GM11168 (cell line): ENCODE measurements around the gene PIK3R1.

Source experiments
- in situ Hi-C: fragments of 300-500 bp; cut with MboI; formaldehyde crosslinking; loops from one replicate; pipeline ENCODE4 v1.12.0; 2022; ENCODE audit warnings: low sequenced_read_pairs; ENCODE audit not compliant: unreplicated experiment

Gene PIK3R1

DNA sequence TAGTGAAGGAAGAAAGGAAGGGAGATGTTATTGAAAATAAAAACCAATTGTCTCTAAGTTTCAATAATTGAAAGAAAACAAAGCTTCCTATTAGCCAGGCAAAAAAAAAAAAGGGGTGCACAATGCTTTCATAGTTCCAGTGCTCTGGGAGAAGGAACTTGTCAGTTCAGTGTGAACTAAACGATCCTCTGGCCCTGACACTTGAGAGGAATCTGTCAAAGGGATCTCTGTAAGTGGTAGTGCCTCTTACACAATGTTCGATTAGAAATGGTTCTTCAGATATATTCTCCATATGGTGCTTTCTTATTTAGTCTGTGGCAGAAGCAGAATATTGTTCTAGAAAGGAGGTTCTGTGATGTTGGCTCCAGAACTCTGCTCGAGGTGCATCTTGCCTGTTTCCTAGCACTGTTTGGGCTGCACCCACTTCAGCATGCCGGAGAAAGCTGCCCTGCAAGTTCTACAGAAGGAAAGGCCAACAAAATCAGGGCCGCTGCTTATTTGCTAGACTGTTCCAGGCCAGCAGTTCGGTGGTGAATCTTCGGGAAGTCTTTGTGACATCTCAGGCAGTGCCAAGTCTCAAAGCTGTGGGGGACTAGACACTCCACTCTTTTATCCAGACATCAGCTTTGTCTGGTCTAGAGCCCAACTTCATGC, 90.9 kb downstream of the PIK3R1 start:
- in situ Hi-C loops, result no loop called here

DNA sequence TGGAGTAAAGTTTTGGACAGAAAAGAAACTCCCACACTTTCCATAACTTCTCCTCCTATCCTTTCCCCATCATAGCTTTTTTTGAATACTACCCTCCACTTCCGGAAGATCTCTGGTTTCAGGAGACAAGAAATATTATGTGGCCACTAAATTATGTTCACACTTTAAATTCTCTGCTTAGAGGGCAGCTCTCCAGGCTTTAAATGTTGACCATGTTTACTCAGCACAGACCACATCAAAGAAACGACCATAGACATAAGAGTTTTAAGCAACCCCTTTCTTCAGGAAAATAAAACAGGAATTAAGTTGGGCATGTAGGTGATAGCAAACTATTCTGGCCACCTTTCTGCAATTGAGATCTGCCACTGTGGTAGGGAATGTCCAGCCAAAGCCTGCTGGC, 97.8 kb downstream of the PIK3R1 start:
- in situ Hi-C loops, result no loop called here

DNA sequence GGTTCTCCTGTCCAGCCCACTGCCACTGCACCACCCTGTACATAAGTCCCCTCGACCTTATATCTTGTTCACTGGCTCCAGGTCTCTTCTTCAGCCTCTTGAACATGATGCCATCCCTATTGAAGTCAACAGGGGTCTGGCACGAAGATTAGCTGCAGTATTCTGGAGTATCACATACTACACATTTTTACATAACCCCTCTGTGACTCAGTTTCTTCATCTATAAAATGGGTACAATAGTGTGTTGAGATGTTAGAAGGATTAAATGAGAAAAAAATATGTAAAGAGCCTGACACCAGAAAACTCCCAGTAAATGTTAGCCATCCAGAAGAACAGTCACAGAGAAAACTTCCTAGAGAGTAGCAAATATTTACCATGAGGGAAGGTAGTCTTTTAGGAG, 98.9 kb downstream of the PIK3R1 start:
- in situ Hi-C loops, result no loop called here

DNA sequence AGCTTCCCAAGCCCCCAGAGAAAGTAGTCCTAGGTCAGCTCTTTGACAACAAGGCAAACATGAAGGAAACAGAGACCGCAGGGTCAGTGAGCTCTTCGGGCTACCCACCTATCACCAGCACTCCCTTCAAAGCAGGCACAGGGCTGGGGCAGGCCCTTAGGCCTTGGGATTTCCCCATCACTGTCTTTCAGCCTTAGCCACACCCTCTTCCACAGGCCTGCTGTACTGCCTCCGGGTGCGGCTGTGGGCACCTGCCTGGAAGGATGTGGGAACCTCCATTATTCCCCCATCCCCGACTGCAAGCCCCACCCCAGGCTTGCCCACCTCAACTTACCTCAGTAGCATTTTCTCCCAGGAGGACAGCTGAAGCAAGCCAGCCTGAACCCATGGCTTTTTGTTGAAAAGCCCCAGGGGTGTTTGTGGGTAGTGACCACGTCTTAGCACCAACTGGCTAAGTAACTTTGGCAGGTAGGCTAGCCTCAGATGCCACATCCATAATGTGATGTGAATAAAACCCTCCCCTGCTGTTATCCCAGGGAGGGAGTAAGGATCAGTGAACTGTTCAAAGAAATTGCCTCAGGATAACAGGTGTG, 100.2 kb downstream of the PIK3R1 start:
- in situ Hi-C loops, result no loop called here

DNA sequence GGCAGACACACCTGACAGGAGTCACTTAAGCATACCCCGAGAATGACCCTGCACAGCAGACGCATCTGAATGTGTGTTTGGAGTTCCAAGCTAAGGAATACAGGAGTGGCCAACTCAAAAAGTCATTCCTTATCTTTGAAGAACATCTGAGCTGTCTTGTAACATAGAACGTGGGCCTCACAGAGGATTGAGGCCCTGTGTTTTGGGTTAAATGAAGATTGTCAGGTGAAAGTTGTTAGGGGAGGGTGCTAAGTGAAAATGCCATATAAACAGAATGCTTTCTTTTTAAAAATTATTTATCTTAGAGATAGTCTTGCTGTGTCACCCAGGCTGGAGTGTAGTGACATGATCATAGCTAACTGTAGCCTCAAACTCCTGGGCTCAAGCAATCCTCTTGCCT, 100.9 kb downstream of the PIK3R1 start:
- in situ Hi-C loops, result no loop called here

DNA sequence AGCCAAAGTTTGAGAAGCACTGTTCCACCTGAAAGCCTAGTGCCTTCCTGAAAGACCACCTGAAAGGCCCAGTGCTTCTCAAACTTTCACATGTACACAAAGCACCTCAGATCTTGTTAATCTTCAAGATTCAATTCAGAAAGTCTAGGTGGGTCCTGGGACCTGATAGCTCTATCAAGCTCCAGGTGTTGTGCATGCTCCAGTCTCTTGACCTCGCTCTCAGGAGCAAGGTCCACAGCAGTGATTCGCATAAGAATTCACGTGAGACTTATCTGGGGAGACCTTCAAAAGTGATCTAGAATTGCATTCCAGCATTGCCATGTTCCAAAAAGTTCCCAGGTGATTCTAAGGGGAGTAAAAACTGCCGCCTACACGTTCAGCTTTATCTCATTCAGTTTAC, 102.1 kb downstream of the PIK3R1 start:
- in situ Hi-C loops, result no loop called here

DNA sequence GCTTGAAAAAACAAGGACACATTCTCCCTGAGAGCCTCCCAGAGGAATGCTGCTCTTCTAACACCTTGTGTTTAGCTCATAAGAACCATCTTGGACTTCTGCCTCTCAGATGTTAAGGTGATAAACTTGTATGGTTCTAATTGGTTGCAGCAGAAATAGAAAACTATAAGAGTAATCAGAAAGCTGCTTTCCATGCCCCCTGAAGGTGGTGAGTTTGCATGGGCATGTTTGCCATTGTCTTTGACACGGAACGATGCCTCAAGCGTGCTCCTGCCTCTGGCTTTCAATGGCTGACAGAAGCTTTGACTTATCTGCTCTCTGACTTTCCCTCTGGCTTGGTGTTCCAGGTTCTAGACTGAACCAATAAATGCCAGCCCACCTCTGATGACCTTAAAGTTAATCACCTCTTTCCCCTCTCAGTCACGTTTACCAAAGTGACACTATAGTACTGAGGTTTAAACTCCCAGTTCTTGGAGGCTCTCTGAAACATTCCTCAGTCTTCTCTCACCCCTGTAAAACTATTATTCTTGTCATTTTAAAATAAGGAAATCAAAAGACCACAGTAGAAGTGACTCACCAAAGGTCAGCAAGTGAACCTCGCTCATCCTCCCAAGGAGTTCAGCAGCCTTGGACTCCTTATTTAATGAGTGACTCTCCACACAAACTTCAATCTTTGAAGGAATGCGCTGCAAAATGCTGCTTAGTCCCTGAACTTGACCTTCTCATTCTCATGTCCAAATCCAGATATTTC, 103.6 kb downstream of the PIK3R1 start:
- in situ Hi-C loops, result no loop called here

DNA sequence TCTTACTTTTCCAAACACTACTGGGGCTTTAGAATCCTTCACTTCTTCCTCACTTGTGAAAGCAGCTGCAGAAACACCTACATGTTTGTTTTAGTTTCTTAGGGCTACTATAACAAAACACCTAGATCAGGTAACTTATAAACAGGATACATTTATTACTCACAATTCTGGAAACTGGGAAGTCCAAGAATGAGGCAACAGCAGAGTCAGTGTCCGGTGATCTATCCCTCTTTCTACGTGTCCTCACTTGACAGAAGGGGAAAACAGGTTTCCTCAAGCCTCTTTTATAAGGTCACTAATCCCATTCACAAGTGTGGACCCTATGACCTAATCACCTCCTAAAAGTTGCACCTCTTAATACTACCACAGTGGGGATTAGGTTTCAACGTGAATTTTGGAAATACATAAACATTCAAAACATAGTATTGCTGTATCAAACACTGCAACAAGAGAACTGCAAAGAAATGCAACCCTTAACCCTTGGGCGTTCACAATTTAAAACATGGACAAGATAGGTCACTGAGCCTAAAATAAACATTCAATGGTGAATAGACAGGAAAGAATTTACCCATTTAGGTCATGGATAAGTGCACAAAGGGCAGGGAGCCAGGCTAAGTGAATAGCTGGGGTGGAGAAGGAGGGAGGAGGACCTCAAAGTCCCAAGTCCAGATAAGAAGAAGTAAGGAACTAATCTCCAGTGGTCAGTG, 104.3 kb downstream of the PIK3R1 start:
- in situ Hi-C loops, result no loop called here

DNA sequence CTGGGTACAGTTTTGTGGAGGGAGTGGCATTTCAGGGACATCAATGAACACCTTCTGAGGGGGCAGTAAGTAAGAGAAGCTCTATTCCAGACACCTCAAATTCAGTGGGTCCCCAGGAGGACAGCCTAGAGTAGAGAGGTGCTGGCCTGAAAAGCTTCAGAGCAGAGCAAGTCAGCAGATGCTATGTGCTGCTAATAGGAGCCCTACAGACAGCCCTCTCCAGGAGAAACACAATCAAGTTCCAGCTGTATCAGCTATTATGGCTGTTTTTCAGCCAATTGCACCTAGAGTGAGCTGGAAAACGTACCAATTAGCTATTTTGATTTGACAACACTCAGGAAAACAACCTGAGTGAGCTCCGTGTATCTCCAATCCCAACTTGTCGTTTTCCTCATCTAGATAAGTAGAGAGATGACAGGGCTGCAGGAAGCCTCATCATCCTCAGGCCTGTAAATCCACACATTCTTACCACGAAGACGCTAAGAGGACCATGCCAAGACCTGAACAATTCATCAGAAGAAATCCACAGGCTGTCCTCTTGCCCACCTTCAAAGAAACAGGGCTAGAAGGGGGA, 104.9 kb downstream of the PIK3R1 start:
- in situ Hi-C loops, result no loop called here

DNA sequence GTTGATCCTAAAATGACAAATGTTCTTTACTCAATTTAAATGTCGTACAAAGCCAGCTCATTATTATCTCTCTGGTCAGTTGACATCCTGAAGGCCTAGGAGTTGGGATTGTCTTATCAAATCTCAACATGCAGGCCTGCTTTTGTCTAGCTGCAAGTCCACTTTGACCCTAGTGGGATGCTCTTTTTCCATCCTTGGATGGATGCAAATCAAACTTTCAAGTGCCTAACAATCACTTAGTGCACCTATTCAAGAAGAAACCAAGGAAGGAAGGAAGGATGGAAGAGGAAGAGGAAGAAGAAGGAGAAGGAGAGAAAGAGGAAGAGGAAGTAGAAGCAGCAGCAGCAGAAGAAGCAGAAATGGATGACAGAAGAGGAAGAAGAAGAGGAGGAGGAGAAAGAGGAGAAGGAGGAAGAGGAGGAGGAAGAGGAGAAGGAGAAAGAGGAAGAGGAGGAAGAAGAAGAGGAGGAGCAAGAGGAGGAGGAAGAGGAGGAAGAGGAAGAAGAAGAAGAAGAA, 109.6 kb downstream of the PIK3R1 start:
- in situ Hi-C loops, result no loop called here

DNA sequence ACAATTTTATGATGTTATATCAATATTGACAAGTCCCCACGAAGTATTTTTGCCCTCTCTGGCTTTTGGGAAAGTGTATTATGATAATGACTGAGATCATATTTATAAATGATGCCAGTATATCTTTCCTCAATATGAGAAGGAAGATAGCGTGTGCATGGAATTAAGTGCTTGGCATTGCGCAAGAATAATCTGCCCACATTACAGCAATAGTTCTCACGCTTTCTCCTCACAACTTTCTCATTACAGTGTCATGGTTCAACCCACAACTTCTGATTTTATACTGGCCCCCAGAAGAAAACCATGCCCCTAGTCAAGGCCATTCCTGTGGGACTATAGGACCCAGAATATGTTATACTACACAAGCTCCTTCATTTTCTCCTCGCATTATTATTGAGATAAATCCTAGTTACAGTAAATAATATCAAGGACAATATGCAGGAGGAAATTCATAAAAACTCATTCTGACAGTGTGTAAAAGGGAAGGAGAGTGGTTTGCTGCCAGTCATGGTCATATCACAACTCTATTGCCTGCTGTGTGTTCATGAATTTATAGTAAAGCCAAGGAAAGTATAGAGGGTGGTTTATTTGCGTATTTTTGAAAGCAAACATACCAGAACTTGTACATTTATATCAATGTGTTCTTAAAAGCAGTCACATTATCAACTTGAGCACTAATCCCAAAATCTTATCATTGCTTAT, 114.1 kb downstream of the PIK3R1 start:
- in situ Hi-C loops, result no loop called here

DNA sequence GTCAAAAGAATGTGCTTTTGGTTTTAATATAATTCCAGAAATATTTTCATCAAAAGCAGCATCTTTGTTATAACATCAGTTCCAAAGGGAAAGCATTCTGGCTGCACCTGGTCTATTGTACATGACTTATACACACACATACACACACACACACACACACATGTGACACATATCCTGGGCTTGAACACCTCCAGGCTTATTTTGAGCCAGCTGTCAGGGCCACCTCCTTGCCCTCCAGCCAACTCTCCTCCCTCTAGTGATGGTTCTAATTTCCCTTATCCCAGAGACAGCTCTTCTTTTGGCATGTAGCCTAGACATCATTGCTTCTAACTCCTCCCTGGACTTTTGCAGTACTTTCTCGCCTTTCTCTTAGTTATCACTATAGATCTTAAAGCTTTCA, 115.0 kb downstream of the PIK3R1 start:
- in situ Hi-C loops, result no loop called here

DNA sequence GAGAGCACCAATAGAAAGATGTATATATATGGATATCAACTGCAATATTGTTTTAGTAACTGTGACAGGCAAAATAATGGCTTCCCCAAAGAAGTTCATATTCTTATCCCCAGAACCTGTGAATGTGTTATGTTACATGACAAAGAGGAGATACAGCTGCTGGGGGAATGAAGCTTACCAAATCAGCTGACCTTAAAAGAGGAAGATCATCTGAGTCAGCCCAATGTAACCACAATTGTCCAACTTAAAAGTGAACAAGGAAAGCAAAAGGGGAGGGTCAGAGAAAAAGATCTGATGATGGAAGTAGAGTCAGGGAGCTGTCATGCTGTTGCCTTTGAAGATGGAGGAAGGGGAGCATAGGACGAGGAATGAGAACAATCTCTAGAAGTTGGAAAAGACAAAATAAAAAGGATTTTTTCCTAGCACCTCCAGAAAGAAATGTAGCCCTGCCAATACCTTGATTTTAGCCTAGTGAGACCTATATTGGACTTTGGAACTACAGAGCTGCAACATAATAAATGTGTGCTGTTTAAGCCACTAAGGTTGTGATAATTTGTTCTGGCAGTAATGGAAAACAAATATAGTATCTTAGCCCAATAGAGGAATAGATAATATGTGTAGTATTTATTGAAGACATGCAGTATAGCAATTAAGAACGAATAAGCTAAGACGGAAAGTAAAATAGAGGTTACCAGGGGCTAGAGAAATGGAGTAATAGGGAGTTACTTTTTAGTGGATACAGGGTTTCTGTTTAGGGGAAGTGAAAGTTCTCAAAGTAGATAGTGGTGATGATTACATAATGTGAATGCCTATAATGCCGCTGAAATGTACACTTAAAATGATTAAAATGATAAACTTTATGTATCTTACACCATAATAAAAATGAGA, 115.9 kb downstream of the PIK3R1 start:
- in situ Hi-C loops, result no loop called here

DNA sequence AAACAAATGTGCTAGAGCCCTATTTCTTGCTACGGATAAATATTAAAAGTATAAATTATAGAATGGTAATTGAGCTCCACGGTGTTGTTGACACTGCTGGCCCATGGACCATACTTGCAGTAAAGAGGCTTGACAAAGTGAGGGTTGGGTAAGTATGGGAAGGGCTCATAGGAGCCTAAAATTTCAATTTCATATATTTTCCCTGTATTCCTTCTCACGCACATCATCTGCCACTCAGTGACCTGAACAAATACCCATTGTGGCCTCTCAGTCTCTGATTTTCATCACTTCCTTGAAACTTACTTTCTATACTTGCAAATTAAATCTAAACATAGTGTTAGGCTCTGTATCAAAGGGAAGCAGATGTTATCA, 116.5 kb downstream of the PIK3R1 start:
- in situ Hi-C loops, result no loop called here

DNA sequence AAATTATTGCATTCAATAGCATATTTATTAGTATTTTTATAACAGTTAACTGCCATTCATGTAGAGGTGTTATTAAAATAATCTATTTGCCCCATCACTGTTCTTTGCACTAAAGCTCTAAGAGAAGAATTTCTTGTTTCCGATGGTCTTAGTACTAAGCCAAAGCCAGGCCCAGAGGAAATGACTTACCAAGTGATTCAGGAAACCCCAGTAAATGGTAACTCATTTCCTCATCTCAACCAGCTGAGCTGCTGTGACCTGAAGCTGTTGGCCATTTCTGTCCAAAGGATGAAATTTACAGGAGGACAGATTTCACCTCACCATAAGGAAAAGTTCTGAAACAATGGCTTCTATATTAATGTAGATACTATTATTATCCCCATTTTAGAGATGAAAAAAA, 117.0 kb downstream of the PIK3R1 start:
- in situ Hi-C loops, result no loop called here

DNA sequence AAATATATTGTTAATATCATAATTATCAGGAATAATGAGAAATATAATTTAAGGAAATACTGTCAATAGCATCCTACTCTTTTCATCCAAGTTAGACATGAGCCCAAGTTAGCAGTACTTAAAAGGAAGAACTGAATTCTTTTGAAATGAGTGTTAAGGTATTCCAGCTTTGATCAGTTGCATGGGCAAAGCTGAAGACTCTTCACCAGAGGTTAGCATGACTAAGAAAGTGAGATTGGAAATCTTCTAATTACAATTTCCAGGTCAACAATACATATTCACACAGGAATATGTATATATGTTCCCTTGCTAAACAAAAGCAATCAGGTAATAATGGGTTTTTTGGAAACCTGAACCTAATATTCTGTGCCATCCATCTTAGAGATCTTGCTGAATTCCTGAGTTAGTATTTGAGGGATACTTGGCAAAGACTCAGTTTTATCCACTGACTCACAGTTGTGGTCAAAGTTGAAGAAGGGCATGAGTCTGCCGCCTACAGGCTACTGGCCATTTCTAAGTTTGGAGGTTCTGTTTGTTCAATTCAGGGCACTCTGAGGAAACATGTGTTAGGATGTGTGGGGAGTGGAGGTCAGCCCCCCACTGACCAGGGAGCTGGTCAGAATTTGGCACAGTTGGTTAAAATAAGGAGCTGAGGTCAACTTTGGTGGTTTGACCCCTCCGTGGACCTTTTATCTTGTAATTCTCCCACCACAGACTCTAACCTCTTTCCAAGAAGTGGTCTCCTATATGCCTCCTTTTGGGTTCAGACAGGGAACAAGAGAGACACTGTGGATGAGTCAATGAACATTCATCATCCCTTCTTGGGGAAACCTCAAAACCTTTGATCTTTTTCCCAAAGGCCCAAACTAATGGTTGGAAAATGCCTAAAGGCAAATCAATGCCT, 118.3 kb downstream of the PIK3R1 start:
- in situ Hi-C loops, result no loop called here

DNA sequence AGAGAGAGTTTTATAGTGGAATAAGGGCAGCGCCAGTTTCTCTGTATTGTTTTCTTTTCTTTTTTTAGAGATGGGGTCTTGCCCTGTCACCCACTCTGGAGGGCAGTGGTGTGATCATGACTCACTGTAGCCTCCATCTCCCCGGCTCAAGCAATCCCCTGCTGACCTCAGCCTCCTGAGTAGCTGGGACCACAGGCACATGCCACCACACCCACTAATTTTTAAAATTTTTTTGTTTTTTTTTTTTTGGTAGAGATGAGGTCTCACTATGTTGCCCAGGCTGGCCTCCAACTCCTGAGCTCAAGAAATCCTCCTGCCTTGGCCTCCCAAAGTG, 119.0 kb downstream of the PIK3R1 start:
- in situ Hi-C loops, result no loop called here

DNA sequence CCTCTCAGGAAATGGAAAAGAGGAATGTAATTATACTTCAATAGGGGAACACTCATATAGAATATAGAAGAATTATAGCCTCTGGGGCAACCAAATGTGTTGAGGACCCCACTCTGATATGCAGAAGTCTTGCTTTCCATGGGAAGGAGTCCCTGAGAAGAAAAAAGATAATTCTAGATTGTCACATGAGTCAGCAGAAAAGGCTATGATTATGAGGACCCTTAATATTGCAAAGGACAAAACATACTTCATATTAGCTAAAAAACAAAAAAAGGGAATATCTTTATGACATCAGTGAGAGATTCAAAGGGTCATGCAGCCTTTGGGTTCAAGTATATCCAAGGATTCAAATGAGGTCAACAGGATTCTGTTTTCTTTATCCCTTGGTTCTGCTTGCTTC, 119.5 kb downstream of the PIK3R1 start:
- in situ Hi-C loops, result no loop called here
